HG03066 (cell line): Measurements from ENCODE around the gene ANKHD1.
"Not testable (repeated sequence)": the region's sequence is repeated elsewhere in the genome, so short reads cannot be mapped to it uniquely, and the experiment has no call there.

ENCODE experiments used
- ATAC-seq: cut with Tn5 transposase; IDR thresholded peaks from one replicate; pipeline ENCODE4 v1.9.1; 2021; ENCODE audit warnings: low read depth; ENCODE audit not compliant: unreplicated experiment

The ANKHD1 gene

DNA sequence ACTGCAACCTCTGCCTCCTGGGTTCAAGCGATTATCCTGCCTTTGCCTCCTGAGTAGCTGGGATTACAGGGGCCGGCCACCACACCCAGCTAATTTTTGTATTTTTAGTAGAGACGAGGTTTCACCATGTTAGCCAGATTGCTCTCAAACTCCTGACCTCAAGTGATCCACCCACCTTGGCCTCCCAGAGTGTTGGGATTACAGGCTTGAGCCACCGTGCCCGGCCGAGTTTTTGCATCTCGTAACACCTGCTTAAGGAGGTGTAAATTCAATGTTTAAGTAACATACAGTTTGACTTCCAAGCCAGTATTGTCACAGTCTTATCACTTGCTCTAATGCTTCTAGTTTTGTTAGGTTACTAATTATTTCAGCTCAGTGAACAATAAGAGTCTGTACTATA is 19.7 kb downstream of the ANKHD1 start:
- ATAC-seq = not testable (repeated sequence)

DNA sequence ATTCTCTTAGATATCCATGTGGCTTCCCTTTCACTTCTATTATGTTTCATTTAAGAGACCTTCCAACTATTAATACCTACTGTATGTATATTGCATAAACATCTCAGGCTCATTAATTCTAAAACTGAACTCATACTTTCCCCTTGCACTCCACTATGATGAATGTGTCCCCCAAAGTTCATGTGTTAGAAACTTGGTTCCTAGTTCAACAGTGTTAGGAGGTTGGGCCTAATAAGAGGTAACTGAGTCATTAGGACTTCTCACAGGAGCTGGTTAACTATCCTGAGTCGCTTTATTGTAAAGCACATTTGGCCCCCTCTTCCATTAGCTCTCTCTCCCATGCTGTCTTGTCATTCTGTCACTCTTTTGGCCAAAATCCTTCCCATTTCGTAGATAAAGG is 22.0 kb downstream of the ANKHD1 start:
- no peak for ATAC-seq

DNA sequence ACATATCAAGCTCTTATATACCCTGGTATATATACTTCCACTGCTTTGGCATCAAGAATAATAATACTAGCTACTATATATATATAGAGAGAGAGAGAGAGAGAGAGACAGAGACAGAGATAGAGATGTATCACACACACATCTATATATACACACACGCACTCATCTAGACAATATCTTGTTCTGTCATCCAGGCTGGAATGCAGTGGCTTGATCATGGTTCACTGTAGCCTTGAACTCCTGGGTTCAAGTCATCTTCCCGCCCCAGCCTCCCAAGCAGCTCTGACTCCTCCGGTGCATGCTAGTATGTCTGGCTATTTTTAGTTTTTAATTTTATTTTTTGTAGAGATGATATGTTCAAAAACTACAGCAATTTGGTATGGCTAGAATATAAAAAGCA is 22.5 kb downstream of the ANKHD1 start:
- no peak for ATAC-seq

DNA sequence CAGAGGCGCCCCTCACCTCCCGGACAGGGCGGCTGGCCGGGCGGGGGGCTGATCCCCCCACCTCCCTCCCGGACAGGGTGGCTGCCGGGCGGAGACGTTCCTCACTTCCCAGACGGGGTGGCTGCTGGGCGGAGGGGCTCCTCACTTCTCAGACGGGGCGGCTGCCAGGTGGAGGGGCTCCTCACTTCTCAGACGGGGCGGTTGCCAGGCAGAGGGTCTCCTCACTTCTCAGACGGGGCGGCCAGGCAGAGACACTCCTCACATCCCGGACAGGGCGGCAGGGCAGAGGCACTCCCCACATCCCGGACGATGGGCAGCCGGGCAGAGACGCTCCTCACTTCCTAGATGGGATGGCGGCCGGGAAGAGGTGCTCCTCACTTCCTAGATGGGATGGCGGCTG is 26.1 kb downstream of the ANKHD1 start:
- ATAC-seq = not testable (repeated sequence)

DNA sequence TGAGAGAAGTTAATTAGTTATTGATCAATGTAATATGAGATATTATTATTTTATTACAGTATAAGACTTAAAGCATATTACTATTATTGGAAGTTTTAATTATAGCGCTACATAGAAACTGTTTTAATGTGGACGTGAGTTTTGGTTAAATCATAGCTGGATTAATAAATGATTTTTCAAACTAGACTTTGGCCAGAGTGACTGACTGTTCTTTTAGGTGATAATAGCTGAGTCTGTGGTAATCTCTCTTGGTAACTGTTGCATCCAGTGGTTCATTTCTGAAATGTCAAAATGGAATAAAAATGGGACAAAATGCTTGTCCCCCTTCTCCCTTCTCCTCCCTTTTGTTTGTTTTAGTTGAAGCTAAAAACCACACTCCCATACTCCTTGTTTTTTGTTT is 28.1 kb downstream of the ANKHD1 start:
- ATAC-seq = no peak

DNA sequence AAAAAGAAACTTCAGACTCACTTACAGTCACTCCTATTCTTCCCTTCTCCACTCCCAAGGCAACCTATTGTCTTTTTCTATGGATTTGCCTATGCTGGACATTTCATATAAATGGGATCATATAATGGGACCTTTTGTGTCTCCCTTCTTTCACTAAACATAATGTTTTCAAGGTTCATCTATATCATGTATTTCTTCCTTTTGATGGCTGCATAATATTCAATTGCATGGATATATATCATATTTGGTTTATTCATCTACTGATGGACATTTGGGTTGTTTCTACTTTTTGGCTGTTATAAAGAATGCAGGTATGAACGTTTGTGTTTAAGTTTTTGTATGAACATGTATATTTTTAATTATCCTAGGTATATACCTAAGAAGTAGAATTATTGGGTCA is 30.6 kb downstream of the ANKHD1 start:
- no peak for ATAC-seq

DNA sequence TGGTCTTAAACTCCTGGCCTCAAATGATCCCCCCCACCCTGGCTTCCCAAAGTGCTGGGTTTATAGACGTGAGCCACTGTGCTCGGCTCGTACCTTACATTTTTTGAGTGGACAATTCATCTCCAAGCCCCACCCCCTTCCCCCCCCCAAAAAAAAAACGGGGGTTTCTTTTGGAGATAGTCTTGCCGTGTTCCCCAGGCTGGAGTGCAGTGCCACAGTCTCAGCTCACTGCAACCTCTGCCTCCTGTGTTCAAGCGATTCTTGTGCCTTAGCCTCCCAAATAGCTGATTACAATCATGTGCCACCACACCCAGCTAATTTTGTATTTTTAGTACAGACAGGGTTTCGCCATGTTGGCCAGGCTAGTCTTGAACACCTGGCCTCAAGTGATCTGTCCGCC is 31.3 kb downstream of the ANKHD1 start:
- no peak for ATAC-seq

DNA sequence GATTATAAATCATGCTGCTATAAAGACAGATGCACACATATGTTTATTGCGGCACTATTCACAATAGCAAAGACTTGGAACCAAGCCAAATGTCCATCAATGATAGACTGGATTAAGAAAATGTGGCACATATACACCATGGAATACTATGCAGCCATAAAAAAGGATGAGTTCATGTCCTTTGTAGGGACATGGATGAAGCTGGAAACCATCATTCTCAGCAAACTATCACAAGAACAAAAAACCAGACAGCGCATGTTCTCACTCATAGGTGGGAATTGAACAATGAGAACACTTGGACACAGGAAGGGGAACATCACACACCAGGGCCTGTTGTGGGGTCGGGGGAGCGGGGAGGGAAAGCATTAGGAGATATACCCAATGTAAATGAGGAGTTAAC is 55.7 kb downstream of the ANKHD1 start:
- not testable (repeated sequence) for ATAC-seq

DNA sequence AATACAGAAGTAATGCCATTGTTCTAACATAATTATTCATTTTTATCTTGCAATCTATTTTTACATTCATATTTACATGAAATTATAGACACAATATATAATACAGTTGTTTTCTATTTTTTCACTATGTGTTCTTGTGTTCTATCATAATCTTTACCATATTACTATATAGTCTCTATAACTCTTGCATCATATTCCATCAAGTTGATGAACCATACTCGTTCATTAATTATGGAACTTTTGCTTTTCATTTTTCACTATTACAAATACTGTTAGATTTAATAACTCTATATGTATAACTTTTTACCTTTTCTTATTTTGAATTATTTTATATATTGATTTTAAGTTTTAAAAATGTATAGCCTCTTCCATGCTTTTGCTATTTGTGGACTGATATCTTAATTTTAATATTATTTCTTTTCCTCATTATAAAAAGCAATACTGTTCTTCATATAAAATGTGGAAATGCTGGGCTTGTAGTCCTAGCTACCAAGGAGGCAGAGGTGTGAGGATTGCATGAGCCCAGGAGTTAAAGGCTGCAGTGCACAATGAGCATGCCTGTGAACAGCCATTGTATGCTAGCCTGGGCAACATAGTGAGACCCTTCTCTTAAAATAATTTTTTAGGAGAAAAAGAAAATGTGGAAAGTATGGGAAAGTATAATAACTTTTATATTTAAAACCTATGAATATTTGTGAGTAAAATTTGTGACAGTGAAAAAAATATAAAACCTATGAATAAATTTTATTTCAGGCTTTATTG is 65.5 kb downstream of the ANKHD1 start:
- no peak for ATAC-seq

DNA sequence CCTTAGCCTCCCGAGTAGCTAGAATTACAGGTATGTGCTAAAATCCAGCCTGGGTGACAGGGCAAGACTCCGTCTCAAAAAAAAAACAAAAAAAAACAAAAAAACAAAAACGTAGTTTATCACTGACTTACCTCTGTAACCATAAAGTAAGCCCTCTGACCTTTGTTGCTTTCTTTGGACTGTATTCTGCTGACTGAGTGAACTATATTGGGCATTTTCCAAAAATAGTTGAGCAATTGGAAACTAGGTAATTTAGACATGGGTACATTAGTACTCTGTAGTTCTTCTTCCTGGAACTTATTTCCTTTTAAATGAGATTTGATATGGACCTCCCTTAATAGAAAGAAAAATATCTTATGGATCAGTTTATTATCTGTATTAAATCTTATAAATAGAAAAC is 66.6 kb downstream of the ANKHD1 start:
- ATAC-seq = no peak

DNA sequence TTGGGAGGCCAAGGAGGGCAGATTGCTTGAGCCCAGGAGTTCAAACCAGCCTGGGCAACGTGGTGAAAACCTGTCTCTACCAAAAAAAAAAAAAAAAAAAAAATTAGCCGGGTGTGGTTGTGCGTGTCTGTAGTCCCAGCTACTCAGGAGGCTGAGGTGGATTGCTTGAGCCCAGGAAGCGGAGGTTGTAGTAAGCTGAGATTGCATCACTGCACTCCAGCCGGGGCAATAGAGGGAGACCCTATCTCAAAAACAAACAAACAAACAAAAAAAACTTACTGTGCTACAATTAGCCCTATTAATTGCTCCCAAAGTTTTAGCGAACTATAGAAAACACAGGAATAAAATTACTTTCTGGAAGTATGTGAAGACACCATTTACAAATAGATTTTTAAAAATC is 67.6 kb downstream of the ANKHD1 start:
- no peak for ATAC-seq

DNA sequence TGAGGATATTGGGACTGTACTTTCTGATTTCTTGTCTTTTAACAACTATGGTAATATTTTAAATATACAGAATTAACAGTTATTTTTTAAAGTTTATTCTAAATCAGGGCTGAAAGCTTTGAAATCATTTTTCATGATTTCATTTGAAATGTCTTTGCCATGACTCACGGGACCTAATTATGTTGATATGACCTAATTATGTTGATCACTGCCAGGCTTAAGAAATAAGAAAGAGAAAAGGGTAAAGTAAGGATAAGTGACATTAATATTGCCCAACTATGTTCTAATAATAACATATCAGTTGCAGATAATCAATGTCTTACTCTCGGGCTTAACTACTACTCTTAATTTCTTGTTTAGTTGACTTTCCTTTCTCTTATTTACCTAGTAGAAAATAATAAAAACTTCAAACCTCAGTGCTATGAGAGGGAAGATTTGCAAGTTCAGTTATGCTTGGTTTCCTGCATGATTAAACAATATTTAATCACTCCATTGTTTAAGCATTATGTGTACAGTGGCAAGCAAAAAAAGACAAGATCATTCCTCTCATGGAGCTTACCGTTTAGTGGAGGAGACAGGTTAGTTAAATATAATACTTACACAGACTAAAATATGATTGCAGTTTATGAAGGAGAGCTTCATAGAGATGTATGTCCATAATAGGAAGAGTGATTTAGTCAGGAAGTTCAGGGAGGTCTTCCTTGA is 78.8 kb downstream of the ANKHD1 start:
- no peak for ATAC-seq

DNA sequence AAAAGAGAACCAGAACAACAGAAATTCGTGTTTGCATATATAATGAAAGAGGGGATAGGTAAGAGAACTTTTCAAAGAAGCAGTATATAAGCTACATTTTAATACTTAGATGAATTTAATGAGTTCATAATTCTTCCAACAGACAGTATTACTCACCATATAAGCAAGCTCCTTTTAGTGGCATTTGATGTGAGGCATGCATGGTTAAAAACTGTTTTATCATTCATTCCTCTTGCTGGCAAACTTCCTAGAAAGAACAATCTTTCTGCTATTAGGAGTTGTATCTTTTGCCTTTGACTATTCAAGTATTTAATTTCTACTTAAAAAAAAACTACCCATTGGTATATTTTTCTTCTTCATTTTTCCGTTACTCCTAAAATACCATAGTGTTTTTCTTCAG is 80.1 kb downstream of the ANKHD1 start:
- no peak for ATAC-seq

DNA sequence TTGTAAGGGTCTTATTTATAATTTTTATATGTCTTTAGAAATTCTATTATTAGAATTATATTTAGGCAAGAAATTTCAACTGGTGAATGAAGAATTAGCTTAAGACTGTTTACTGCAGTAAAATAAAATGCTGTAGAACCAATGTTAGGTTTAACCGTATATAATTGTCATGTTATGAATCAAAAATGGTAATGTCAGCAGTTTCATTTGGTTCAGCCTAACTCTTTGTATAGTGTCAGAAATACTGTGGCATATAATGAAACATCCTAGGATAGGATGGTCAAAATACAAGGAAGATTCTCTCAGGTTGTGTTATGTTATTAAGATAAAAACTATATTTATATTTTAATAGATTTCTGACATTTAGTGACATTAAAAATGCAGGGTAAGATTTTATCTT is 81.4 kb downstream of the ANKHD1 start:
- ATAC-seq = no peak

DNA sequence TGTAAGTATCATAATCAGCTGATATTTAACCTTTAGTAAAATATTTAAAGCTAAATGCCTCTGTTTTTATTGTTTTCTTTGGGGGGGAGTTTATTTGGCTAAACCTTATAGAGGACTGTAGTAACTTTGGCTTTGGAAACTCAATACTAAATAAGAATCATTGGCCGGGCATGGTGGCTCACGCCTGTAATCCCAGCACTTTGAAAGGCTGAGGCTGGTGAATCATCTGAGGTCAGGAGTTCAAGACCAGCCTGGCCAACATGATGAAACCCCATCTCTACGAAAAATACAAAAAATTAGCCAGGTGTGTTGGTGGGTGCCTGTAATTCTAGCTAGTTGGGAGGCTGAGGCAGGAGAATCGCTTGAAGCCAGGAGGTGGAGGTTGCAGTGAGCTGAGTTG is 86.5 kb downstream of the ANKHD1 start:
- not testable (repeated sequence) for ATAC-seq

DNA sequence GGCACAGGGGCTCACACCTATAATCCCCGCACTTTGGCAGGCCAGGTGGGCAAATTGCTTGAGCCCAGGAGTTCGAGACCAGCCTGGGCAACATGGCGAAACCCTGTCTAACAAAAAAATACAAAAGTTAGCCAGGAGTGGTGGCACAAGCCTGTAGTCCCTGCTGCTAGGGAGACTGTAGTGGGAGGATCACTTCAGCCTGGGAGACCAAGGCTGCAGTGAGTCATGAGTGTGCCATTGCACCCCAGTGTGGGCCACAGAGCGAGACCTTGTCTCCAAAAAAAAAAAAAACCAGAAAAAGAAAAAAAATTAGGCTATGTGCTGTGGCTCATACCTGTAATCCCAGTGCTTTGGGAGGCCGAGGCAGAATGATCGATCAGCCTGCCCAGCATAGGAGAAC is 87.3 kb downstream of the ANKHD1 start:
- no peak for ATAC-seq

DNA sequence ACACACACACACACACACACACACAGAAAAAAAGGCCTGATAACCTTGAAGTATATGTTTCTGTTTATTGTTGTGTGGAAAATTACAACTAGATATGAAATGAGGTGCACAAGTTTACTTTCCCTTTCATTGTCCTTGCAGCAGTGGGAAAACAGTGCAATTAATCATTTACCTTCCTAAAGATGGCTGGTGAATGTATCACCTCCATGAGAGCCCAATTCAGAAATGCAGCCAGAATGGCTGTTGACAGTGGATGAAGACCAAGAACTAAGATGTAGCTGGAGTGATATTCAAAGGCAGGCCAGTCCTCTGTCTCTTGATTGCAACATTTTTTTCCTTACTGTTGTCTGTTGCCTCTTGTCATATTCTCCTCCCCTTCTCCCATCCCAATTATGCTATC is 96.3 kb downstream of the ANKHD1 start:
- no peak for ATAC-seq

DNA sequence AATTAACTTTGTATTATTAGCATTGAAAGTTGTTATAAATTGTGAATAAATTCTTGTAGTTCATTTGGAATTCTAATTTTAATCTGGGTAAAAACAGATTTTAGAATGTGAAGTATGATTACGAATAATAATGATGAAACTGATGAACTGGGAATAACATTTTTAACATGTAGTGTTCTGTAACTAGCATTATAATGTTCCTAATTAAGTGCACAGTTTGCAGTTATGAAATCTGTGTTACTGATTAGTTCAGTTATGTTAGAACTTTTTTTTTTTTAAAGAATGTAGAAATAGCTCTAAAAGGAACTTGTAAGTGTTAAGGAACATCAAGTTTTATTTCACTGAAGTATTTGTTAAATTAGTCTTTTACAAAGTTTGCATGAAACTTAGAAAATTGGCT is 97.0 kb downstream of the ANKHD1 start:
- no peak for ATAC-seq

DNA sequence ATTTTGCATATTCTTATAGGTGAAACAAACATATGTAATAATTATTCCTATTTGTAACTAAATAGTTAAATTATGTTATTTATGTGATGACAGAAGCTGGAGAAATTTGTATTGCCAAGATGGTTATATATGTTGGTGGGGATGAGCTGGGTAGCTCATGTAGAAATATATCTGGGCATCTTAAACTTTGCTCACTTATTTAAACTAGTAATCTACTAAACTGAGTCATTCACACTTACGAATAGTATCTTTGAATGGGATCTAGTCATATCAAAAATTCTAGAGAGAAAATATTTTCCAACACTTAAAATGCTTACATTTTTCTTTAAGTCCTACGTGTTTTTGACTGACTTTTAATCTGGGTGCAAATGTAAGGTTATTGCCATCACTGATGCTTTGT is 101.2 kb downstream of the ANKHD1 start:
- no peak for ATAC-seq

DNA sequence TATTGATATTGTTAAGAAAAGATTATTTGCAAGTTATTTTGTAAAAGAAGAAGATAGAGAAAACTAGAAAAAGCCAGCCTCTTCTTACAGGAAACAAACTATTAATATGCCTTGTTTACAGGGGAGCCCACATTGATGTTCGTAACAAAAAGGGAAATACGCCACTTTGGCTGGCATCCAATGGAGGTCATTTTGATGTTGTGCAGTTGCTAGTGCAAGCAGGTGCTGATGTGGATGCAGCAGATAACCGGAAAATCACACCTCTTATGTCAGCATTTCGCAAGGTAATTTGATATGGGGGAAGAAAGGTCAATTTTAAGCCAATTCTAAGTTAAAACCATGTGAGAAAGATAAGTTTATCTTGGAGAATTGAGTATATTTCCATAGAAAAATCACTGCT is 108.3 kb downstream of the ANKHD1 start:
- ATAC-seq = no peak

DNA sequence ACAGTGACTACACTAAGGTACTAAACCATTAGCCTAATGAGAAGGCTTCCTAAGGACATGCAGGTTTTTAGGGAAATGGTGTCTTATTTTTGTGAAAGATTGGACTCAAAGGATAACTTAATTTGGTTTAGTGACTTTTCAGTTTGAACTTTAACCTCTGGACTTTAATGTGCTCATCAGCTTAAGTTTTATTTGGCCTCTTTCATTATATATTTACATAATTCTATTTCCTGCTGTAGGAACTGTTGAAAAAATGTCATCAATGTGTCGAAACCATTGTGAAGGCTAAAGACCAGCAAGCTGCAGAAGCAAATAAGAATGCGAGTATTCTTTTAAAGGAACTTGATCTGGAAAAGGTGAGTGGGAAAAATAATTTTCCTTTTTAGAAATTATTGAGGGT is 111.5 kb downstream of the ANKHD1 start:
- no peak for ATAC-seq

DNA sequence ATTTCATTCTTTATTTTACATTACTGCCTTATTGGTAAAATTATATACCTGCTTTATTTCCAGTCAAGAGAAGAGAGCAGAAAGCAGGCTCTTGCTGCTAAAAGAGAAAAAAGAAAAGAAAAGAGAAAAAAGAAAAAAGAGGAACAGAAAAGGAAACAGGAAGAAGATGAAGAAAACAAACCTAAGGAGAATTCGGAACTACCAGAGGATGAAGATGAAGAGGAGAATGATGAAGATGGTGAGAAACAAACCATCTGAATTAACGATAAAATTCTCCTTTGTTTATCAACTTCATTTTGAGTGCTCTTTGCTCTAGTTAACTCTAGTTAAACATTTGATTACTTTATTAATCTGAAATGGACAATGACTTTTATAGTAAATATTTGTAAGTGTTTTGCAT is 122.4 kb downstream of the ANKHD1 start:
- ATAC-seq = no peak
